GM19043 (cell line): ENCODE data around the gene KCNQ1.

ENCODE experiments used
- ATAC-seq: cut with Tn5 transposase; IDR thresholded peaks from one replicate; pipeline ENCODE4 v1.9.1; 2021; ENCODE audit warnings: low read depth; ENCODE audit not compliant: unreplicated experiment

The KCNQ1 gene

DNA sequence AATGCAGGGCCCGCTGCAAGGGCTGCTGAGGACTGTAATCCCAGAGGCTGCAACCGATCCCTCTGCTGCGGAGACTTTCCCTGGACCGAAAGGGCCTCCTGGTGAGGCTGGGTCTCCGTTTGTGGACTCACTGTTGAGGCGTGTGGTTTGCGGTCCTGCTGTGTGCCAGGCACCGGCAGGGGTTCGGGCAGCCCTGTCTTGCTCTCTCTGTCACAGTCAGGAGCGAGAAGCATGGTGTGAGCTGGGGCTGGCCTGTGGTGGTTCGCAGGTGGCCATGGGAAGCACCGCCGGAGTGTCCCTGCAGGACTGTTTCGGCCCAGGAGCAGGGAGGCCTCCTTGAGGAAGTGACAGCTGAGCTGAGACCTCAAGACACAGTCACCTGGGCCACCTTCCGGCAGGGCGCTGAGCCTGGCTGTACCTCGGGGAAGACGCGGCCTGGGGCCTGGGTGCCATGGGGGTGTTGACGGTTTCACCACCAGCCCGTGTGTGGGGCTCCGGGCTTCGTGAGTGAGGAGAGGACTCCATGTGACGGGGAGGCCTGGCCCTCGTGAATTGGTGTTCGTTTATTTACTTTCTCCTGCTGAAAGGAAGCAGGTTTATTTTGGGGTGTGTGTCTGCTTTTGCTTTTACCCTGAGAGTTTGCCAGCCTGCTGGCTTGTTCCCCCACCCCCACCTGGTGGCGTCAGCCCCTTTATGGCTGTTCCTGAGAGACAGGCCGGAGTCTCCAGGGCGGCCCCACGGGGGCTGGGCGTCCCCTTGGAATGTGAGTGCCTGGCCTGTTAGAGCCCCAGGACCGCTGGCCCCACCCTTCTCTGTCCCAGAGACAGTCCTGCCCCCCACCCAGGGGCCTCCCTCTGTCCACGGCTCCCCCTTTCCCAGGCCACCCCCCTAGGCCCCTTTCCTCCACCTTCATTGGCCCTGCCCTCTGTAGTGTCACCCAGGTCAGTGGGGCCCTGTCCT lies 132.5 kb downstream of the KCNQ1 start:
- ATAC-seq: no peak

DNA sequence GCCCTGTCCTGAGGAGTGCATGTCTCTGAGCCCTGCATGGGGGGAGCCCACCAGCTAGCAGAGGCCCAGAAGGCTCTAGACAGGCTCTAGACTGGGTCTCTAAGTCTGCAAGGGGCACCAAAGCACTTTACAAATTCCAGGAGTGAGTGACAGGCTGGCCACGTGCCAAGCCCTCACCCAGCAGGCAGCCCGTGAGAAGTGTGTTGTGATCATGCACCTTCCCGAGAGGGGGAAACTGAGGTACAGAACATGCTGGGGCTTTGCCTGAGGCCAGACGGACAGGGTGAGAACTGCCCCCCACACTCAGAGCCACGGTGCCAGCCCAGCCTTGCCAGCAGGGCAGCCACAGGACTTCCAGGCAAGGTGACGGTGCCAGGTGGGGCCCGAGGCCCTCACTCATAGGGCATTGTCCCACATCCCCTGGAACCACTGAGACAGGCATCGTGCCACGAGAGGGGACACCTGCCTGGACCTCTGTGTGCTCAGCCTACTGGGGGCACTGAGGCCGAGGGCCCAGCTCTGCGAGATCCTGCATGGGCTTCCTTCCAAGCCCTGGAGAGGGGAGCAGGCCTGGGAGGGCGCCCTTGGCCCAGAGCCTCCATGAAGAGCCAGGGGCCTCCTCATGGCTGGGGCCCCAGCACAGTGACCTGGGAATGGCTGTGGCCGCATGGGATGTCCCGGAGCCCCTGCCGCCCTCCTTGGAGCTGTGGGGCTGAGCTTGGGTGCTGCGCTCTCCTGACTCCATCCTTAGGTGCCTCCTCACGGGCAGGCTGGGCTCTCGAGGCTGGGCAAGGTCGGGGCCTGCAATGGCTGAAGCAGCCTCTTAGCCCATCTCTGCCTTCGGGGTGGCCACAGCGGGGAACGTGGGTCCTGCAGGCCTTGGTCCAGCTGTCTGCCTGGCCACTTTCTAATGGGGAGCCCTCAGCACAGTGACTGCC lies 133.5 kb downstream of the KCNQ1 start:
- ATAC-seq: no peak

DNA sequence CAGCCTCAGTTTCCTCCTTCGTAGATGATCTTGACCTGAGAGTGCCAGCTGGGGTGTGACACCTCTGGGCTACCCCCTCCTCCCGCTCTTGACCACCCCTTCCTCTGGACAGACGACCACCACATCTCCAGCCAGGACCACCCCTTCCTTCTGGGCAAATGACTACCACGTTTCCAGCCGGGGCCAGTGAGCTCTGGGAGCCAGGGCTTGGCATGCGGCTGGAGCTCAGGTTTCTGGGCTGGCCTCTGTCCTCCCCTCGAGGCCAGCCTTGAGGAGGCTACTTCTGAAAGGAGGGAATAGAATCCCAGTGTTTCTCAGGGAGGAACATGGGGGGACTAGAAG lies 134.1 kb downstream of the KCNQ1 start:
- ATAC-seq: no peak

- ATAC-seq: no peak
Observed at GRCh38 chr11:2579315-2580060, 134.7 kb downstream of the KCNQ1 start.

DNA sequence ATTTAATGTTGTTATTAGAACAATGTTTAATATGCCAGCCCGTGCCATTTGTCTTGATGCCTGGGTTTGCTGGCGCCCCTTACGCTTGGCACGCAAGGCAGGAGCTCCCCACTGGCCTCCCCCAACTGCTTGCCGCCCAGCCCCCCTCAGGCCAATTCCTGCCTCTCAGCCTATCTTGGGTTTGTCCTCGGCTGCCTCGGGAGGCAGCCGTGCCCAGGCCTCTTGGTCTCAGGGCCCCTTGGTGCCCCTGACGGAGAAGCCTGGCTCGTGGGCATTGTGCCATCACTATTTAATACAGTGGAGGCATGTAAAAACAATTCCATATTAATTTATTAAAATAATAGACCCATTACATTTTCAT lies 135.2 kb downstream of the KCNQ1 start:
- no peak for ATAC-seq

- no peak for ATAC-seq
Observed at GRCh38 chr11:2580571-2581001, 135.8 kb downstream of the KCNQ1 start.

GRCh38 chr11:2581151-2581930 lies 136.5 kb downstream of the KCNQ1 start:
- no peak for ATAC-seq

GRCh38 chr11:2581931-2582350 lies 137.1 kb downstream of the KCNQ1 start:
- ATAC-seq: no peak

GRCh38 chr11:2582351-2582945 lies 137.6 kb downstream of the KCNQ1 start:
- ATAC-seq: no peak

- no peak for ATAC-seq
Observed at GRCh38 chr11:2582946-2583604, 138.3 kb downstream of the KCNQ1 start.

DNA sequence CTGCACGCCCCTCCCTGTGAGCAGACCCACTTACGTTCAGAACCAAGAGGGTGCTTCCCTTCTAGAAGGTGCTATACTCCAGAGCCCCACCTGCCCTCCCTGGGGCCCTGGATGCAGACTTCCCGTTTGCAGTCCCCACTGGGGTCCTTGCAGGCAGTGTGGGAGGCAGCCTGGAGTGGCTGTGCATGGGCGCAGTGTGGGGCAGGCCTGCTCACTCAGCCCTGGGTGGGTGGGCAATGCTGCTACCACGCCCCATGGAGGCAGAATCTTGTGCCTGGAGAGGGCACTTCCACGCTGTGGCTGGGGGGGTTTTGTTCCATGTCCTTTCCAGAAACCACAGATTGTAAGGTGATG lies 138.8 kb downstream of the KCNQ1 start:
- no peak for ATAC-seq

- ATAC-seq: no peak
Observed at GRCh38 chr11:2584434-2584811, 139.6 kb downstream of the KCNQ1 start.

DNA sequence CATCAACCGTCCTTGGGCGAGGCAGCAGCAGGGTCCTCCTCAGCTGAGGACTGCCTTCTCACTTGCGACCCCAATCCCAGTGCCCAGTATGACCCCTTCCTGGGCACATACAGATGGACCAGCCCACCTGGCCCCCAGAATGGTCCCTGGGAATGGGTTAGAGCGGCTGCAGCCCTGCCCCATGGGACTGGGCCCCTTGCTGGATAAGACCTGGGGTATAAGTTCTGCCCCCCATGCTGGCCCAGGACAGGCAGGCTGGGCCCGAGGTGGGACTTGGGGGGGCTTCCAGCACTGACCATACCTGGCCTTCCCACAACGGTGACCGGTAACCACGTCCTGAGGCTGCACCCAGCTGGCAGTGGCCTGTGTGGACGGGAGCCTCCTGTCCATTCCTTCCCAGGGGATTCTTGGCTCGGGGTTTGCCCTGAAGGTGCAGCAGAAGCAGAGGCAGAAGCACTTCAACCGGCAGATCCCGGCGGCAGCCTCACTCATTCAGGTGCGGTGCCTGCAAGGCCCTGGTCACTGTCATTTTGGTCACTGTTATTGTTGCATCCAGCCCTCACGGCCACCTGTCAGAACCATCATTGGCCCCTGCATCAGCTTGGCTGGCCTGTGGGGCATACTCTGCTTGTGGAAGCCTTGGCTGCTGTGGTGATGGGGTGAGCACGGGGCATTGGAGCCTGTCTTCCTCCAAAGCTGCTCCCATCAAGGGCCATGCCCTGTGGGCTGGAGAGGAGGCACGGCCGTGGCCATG lies 140.2 kb downstream of the KCNQ1 start:
- no peak for ATAC-seq

GRCh38 chr11:2585566-2586086 lies 140.8 kb downstream of the KCNQ1 start:
- ATAC-seq: no peak

- no peak for ATAC-seq
Observed at GRCh38 chr11:2586087-2586792, 141.4 kb downstream of the KCNQ1 start.

- no peak for ATAC-seq
Observed at GRCh38 chr11:2586793-2587131, 142.0 kb downstream of the KCNQ1 start.

DNA sequence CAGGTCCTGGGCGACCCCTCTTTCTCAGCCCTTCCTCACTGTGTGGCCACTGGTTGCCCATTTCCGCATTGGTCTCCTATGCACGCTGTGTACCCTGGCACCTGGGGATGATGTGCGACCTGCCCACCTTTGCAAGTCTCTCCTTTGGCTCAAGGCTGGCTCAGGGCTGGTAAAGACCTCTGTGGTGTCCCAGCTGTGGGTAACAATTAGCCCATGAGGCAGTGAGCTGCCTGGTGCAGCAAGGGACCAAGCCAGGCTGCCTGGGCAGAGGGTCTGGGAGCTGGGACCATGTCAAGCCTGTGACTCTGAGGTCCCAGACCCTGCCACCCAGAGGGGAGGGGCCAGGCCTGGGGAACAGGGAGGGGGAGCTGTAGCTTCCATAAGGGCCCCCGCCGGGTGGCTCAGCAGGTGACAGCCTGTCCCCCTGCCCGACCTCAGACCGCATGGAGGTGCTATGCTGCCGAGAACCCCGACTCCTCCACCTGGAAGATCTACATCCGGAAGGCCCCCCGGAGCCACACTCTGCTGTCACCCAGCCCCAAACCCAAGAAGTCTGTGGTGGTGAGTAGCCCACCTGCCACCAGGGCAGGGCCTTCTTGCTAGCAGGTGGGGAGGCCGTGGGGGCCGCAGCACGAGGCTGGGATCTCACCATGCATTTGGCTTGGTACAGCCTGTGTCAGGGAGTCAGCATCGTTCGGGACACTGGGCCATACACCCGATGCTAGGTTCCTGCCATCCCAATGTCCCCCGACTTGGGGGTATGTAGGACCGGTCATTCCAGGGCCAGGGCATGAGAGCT lies 142.5 kb downstream of the KCNQ1 start:
- ATAC-seq: no peak
